GM12864 (cell line): ENCODE data around the gene DLK1.

Source experiments
- DNase-seq: peaks from one replicate; pipeline ENCODE4 v3.0.0-alpha.2; 2011; ENCODE audit warnings: low read depth
- H3K4me3 ChIP-seq: 2 replicates; pipeline ENCODE4 v1.5.1; 2011; ENCODE audit warnings: mild to moderate bottlenecking, low read depth, low read length, control low read depth
- CTCF ChIP-seq: IDR thresholded peaks from 2 replicates; pipeline ENCODE4 v1.5.1; 2011; ENCODE audit warnings: low read depth, mild to moderate bottlenecking, moderate library complexity, low read length, control low read depth, inconsistent platforms; ENCODE audit errors: missing control alignments

Gene DLK1

GRCh38 chr14:100770046-100770445, 43.4 kb downstream of the DLK1 start:
- no peak for DNase-seq

GRCh38 chr14:100770605-100771120, 44.0 kb downstream of the DLK1 start:
- no peak for TF ChIP-seq CTCF
- H3K4me3 ChIP-seq, result no peak overlapping the region
- no peak for DNase-seq

More at GRCh38 chr14:100770046-100770445, 43.4 kb downstream of the DLK1 start:
- no peak for TF ChIP-seq CTCF
- H3K4me3 ChIP-seq, result no peak overlapping the region

GRCh38 chr14:100771121-100771800, 44.6 kb downstream of the DLK1 start:
- TF ChIP-seq CTCF, result no peak
- H3K4me3 ChIP-seq, result no peak overlapping the region
- no peak for DNase-seq

GRCh38 chr14:100772607-100773165, 46.0 kb downstream of the DLK1 start:
- TF ChIP-seq CTCF, result no peak
- no peak for DNase-seq
- no peak overlapping the region for H3K4me3 ChIP-seq

GRCh38 chr14:100773331-100774163, 46.9 kb downstream of the DLK1 start:
- no peak for DNase-seq
- no peak for TF ChIP-seq CTCF
- no peak overlapping the region for H3K4me3 ChIP-seq

GRCh38 chr14:100774164-100774537, 47.5 kb downstream of the DLK1 start:
- no peak for TF ChIP-seq CTCF
- DNase-seq, result no peak
- H3K4me3 ChIP-seq, result no peak overlapping the region
